GM18951 (cell line): ENCODE measurements around the gene TUBA3E.
"Not testable (repeated sequence)": the region's sequence is repeated elsewhere in the genome, so short reads cannot be mapped to it uniquely, and the experiment has no call there.

Experiments used
- POLR2A ChIP-seq: IDR thresholded peaks from 4 replicates; pipeline ENCODE4 v1.6.1; 2011; ENCODE audit warnings: mild to moderate bottlenecking; ENCODE audit not compliant: insufficient read length, insufficient read depth; ENCODE audit errors: extremely low read depth
- in situ Hi-C: fragments of 300-500 bp; cut with MboI; formaldehyde crosslinking; loops from one replicate; pipeline ENCODE4 v1.12.0; 2022; ENCODE audit warnings: low sequenced_read_pairs, mixed read lengths, inconsistent platforms; ENCODE audit not compliant: unreplicated experiment

Gene TUBA3E

GRCh38 chr2:130181880-130182682, 16.2 kb downstream of the TUBA3E start, which contains the start of gene MZT2B:
TSS of gene MZT2B (plus strand) at chr2:130182262. CDS start at chr2:130182283, 21 bp downstream.
- in situ Hi-C loops, result loop anchor here (25.0 kb wide), 1 partner anchor 155 kb away; the partner anchor contains the start of gene IMP4
- peak; percentile 81 for TF ChIP-seq POLR2A

GRCh38 chr2:130181325-130181879, 16.8 kb downstream of the TUBA3E start, which contains the start of gene SMPD4:
TSS of gene SMPD4 (minus strand) at chr2:130181602. CDS start at chr2:130176592, 5,010 bp downstream.
- TF ChIP-seq POLR2A, result peak; percentile 66
- in situ Hi-C loops, result loop anchor here (25.0 kb wide), 1 partner anchor 156 kb away; the partner anchor contains the start of gene IMP4

GRCh38 chr2:130180404-130181324, 17.6 kb downstream of the TUBA3E start:
- in situ Hi-C loops, result loop anchor here (25.0 kb wide), 1 partner anchor 157 kb away; the partner anchor contains the start of gene IMP4

- in situ Hi-C loops, result loop anchor here (25.0 kb wide), 1 partner anchor 162 kb away; the partner anchor contains the start of gene IMP4
Measured at GRCh38 chr2:130174866-130175265, 23.4 kb downstream of the TUBA3E start.

- no peak for TF ChIP-seq POLR2A
- in situ Hi-C loops, result loop anchor here (5.0 kb wide), 1 partner anchor 1337 kb away; no protein-coding TSS in a partner anchor
Measured at GRCh38 chr2:130169896-130170295, 28.3 kb downstream of the TUBA3E start.

GRCh38 chr2:130169163-130169562, 29.1 kb downstream of the TUBA3E start:
- in situ Hi-C loops, result loop anchor here (5.0 kb wide), 1 partner anchor 1338 kb away; no protein-coding TSS in a partner anchor

- in situ Hi-C loops, result loop anchor here (5.0 kb wide), 1 partner anchor 1341 kb away; no protein-coding TSS in a partner anchor
Measured at GRCh38 chr2:130166611-130167010, 31.6 kb downstream of the TUBA3E start.

- TF ChIP-seq POLR2A, result no peak
- in situ Hi-C loops, result loop anchor here (5.0 kb wide), 1 partner anchor 1342 kb away; no protein-coding TSS in a partner anchor
Measured at GRCh38 chr2:130165293-130166016, 32.8 kb downstream of the TUBA3E start.

- TF ChIP-seq POLR2A, result no peak
- in situ Hi-C loops, result no loop called here
Measured at GRCh38 chr2:130162968-130163367, 35.3 kb downstream of the TUBA3E start.

- in situ Hi-C loops, result not testable (repeated sequence)
Measured at GRCh38 chr2:130162486-130162885, 35.8 kb downstream of the TUBA3E start.

- in situ Hi-C loops, result not testable (repeated sequence)
Measured at GRCh38 chr2:130160838-130161705, 37.2 kb downstream of the TUBA3E start.

- in situ Hi-C loops, result no loop called here
- no peak for TF ChIP-seq POLR2A
Measured at GRCh38 chr2:130160131-130160530, 38.1 kb downstream of the TUBA3E start.

- in situ Hi-C loops, result not testable (repeated sequence)
Measured at GRCh38 chr2:130159376-130159775, 38.9 kb downstream of the TUBA3E start.
